NCI-H345 (cell line): ENCODE results near the gene PPP2R3C.
"Not testable (repeated sequence)": the region's sequence is repeated elsewhere in the genome, so short reads cannot be mapped to it uniquely, and the experiment has no call there.

Experiments used
- DNase-seq: peaks from one replicate; lab custom pipeline; 2025; lab: John Stamatoyannopoulos, UW

Gene PPP2R3C

DNA sequence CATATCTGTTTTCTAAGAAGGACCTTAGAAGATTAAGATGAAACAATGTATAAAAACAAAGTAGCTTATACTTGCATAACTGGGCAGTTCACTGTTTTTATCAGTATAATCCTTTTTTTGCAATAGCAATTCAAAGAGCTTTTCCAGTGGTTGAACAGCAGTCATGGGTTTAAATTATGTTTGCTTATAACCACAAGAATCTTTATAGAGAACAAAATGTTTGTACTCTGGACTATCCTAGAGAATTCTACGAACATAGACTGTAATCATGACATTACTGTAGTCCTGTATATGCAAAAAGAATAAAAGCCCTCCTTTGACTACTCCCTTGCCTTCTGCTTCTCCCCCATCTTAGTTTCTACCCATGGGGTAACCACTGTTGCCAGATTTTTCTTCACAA, 70.0 kb downstream of the PPP2R3C start:
- no peak for DNase-seq

DNA sequence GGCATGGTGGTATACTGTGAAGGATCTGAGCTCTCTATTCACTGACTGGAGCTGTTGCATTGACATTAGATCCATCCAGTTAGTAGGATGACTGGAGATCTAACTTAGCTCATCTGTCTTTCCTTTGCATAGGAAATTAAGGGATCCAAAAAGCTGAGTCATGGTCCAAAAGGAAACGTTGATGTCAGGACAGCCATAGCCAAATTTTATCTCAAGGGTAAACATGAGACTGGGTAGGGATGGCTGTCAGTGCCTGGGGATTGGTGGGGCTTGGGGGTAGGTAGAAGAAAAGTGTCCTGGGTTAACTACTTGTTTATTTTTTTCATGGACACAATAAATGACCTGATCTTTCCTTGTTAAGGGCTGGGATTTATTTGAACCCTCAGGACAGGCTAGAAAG, 71.1 kb downstream of the PPP2R3C start:
- DNase-seq = no peak

DNA sequence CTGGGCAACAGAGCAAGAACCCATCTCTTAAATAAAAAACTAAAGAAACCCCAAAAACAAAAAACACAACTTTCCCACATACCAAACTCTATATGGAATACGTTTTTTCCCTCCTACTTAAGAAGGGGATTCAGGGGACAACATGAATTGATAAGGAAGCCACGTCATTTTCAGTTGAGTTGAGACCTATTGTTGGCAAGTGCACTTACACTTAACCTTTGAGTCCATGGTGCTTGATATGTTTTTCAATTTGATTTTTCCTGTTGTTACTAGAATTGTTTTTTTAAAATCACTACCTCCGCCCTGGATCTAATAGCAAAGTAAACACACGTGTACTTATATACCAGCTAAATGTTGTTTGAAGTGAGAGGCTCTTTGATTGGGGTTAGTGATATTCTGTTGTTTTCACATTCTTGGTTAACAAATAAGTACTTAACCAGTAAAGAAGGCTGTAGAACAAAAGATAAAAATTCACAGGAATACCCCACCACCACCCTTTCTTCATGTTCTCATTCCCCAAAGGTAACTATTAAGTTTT, 73.7 kb downstream of the PPP2R3C start:
- no peak for DNase-seq

- peak; percentile 64 for DNase-seq
Observed at GRCh38 chr14:35046751-35047536, 74.8 kb downstream of the PPP2R3C start.

GRCh38 chr14:35046048-35046750, 75.6 kb downstream of the PPP2R3C start, which contains the start of gene FAM177A1:
Gene FAM177A1, plus strand, starts transcription at chr14:35046272. Its CDS starts 192 bp downstream, at chr14:35046464.
- peak; percentile 98 for DNase-seq

DNA sequence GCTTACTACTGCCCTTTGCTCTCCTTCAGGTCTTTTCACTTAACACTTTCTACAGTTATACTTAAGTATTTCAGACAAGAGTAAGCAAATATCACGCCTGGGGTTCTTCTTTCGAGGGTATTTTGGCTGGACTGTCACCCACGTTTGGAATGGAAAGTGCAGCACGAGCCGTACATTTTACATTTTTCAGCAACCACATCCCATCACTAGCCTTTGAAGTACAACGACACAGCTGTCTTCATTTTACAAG, 76.1 kb downstream of the PPP2R3C start:
- no peak for DNase-seq

DNA sequence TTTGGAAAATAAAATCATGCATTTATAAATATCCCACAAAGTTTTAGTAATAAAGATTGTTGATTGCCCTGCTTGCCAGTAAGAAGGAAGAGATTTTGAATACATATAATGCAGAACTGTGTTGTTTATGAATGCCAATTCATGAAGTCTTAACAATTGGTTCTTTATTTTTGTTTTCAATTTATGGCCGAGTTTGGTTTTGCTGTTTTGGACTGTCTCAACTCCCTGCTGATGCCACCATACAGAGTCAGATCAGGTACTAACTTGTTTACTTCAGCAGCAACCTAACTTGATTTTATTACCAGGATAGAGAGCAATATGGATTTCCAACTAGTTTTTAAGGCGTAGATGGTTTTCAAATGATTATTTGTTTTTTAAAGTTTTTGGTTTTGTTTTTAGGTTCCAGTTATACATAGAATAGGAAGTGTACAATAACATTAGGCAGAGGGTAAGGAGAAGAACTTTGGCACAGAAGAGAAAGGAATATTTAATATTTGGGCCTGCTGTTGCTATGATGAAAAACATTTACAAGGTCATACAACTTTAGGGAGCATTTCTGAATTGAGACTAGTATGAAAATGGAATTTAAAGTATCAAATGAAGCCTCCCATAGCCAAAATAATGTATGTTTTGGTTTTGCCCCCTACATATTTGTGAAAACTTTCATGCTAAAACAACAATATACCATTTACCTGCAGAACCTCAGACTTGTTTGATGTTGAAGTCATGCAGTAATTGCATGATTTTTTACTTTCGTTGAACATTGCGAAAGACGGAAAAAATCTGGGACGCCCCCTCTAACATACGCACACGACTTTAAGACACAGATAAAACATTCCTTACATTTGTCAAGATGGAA, 76.6 kb downstream of the PPP2R3C start:
- no peak for DNase-seq

- DNase-seq = no peak
Observed at GRCh38 chr14:35043046-35043445, 78.7 kb downstream of the PPP2R3C start.

GRCh38 chr14:35042632-35043031, 79.2 kb downstream of the PPP2R3C start:
- DNase-seq = no peak

GRCh38 chr14:35038312-35038711, 83.5 kb downstream of the PPP2R3C start:
- not testable (repeated sequence) for DNase-seq
